ENCODE data around the gene TGM1. TPM values are rescaled to one million over a fixed set of nuclear protein-coding genes. Genes with fewer than 3 reads are reported as not detected.
"Not testable (repeated sequence)": the region's sequence is repeated elsewhere in the genome, so short reads cannot be mapped to it uniquely, and the experiment has no call there.

The TGM1 gene
- total RNA-seq, 1 donor from 2014 or later: 0.64 TPM

DNA sequence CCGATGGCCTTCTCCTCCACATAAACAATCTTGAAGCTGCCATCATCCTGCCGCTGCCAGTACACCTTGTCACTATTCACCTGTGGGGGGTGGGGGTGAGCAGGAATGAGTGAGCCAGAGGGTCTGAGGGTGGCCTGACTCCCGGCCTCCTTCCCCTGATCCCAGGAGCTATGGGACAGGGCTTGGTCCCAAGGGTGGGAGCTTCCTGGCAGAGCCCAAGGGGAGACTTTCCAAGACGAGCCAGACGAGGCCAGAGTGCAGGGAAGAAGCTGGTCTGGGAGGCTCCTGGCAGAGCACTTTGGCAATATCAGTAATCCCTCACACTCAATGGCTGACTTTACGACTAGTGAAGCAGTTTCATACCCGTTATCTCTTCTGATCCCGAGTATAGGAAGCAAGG lies 7.5 kb downstream of the TGM1 start:
- DNase-seq (ENCODE audit: extremely low read depth, low read depth, low spot score): no peak

DNA sequence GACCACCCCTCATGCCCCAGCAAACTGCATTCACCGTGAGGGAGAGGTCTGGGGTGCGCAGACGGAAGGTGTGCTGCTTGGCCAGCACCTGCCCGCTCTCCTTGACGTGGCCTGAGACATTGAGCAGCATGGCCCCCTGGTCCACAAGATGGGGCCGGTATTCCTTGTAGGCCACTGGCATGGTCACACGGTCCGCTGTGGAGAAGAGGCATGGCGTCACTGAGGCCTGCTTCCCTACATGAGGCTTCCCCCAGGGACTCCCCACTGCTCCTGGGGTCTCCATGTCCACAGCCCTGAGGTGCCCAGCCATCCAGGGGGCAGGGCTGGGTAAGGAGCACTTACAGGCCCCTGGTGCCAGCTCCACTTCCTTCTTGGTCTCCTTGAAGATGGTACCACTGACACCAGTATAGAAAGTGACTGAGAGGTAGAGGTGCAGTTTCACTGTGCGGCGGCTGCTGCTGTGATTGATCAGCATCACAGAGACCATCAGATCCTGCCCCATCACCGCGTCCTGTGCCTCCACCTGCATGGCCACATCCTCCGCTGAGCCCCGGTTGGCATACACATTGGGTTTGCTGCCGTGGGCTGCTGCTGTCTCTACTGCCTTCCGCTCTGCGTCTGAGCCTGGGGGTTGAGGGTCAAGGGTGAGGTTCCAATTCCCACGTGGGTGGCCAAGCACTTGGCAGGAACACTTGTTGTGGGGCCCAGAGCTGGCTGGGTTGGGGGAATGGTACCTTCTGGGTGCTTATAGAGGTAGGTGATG lies 8.2 kb downstream of the TGM1 start:
- DNase-seq (ENCODE audit: extremely low read depth, low read depth, low spot score): no peak

DNA sequence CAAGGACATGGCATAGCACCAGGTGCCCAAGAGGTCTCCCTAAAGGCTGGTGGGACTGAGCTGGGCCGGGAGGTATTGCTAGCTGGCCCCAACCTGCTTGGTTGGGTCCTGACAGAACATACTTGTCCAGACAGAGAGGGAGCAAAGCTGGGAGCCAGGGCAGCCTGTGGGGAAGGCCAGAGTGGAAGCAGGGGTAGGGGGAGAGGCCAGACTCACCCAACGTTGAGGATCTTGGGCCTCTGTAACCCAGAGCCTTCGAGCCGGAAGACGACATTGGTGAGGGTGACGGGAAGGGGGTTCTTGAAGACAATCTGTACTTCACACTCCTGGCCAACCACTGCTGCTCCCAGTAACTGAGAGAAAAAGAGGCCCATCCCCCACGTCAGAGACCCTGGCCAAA lies 9.0 kb downstream of the TGM1 start:
- no peak for DNase-seq (ENCODE audit: extremely low read depth, low read depth, low spot score)

DNA sequence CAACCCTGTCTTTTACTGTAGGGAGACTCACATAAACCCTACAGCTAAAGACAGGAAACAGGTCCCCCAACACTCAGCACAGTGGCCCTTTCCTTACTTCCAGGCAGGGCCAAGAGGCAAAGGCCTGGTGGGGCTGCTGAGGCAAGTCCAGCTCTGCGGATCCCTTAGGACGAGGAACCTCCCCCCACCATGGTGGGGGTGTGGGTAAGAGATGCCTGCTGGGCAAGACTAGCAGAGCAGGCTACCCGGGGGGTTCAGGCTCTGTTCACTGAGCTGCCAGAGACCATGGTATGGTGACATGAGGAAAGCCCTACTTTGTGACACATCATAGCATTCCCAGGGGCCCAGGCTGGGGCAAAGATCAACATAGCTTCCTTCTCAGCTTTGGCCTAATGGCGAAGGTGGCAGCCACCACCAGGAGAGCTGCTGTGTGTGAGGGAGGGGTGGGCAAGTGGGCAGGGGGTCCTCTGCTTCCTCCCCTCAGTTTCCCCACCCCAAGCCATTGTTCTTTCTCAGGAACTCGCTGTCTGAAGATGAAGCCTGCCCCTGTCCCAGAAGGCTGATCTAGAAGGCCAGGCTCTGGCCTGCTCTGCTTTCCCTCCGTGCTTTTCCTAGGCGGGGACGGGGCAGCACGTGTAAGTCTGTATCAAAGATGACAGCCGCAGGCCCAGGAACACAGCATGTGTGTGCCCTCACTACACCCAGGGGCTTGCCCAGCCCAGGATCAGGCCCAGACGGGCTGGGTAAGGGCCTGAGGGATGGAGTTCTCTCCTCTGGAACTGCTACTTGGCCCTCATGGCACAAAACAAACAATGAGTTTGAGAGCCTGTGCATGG lies 10.5 kb downstream of the TGM1 start:
- no peak for DNase-seq (ENCODE audit: extremely low read depth, low read depth, low spot score)

DNA sequence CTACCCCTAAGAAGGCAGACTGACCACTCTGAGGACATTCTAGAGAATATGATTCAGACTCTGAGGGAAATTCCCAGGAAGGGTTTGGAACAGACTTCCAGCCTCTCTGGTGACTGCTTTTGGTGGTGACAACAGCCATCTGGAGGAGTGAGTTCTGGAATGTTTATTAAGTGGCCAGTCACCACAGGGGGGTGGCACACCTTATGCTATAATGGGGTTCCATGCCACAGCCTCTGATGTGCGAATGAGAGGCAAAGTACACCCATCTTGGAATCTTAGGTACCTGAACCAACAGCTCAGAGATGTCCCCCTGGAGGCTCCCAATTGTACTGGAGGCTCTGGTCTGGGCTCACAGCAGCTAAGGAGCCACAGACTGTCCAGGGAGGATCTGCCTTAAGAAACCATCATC lies 11.1 kb downstream of the TGM1 start:
- DNase-seq (ENCODE audit: extremely low read depth, low read depth, low spot score): no peak

DNA sequence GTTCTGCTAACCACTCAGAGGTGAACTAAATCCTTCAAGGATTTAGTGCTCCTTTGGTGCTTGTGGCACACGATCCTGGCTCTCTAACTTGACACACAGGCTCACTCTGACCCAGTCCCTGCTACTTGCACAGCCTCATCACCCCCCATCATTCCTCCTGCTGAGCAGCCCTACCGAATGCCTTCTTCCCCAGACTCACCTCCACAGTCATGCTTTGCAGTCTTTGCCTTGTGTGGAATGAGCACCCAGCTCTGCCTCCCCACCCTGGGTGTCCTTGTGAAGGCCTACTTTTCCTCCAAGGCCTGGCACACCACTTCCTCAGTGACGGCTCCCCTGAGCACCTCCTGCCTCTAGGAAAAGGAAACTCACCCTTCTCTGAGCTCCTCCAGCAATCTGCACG lies 12.6 kb downstream of the TGM1 start:
- no peak for DNase-seq (ENCODE audit: extremely low read depth, low read depth, low spot score)

DNA sequence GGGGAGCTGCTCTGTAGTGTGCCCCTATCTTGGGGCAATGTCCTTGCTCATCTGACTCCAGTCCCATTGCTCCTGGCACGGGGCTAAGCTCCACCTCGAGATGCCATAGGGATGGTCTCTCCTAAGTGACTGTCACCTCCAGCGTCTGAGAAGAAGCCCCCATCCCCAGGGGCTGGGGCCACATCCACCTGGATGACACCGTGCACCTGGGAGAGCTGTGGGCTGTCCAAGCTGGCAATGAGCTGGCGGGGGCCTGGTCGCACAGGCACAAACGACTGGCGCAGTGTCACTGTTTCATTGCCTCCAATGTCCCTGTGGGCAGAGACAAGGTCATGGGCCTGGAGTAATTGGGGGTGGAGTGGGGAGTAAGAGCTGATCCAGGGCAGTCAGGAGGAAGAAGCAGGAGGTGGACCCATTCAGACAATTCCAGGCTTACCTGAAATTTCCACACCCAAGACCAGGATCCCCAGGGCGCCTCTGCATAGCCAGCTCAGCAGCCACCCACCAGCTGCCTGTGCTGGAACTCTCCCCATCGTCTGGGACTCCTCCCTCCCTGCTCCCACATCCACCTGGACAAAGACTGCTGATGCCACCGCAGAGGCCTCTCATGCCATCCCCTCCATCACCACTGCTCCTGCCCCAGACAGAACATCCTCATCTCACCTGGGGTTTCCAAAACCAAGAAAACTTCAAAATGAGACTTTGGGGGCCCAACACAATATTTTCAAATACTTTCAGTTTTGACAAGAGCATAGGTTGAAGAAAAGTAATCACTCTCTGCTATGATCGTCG lies 13.6 kb downstream of the TGM1 start:
- no peak for DNase-seq (ENCODE audit: extremely low read depth, low read depth, low spot score)

DNA sequence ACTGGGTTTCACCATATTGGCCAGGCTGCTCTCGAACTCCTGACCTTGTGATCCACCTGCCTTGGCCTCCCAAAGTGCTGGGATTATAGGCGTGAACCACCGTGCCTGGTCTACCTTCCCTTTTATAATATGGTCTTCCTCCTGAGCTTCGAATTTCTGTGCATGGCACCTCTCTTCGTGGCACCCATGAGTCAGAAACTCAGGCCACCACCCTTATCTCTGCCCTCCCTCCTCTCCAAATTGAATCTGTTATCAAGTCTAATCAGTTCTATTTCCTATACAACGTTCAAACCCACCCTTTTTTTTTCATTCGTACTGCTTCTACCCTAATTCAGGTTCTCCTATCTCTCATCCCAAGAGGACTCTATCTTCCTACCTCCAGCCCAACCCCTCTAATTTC lies 15.6 kb downstream of the TGM1 start:
- DNase-seq (ENCODE audit: extremely low read depth, low read depth, low spot score): no peak

DNA sequence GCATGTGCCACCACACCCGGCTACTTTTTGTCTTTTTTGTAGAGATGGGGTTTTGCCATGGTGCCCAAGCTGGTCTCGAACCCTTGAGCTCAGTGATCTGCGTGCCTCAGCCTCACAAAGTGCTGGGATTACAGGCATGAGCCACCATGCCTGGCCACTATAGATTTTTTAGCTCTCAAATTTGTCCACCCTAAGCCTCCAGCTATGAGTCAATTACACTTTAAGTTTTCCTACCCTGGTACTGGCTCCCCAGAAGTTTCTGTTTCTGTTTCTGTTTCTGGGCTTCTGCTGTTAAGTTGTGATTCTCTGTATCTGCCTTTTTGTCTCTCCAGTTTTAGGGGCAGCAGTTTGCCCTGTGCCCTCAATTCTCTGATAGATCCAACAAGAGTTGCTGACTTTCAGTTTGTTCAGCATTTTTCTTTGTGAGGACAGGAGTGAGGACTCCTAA lies 16.2 kb downstream of the TGM1 start:
- no peak for DNase-seq (ENCODE audit: extremely low read depth, low read depth, low spot score)

DNA sequence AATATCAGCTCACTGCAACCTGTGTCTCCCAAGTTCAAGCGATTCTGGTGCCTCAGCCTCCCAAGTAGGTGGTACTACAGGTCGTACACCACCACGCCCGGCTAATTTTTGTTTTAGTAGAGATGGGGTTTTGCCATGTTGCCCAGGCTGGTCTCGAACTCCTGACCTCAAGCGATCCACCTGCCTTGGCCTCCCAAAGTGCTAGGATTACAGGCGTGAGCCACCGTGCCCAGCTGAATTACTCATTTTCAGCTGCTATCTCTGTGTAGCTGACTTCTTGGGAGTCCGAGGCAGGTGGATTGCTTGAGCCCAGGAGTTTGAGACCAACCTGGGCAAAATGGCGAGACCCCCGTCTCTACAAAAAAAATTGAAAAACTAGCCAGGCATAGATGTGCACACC lies 17.6 kb downstream of the TGM1 start:
- not testable (repeated sequence) for DNase-seq (ENCODE audit: extremely low read depth, low read depth, low spot score)

DNA sequence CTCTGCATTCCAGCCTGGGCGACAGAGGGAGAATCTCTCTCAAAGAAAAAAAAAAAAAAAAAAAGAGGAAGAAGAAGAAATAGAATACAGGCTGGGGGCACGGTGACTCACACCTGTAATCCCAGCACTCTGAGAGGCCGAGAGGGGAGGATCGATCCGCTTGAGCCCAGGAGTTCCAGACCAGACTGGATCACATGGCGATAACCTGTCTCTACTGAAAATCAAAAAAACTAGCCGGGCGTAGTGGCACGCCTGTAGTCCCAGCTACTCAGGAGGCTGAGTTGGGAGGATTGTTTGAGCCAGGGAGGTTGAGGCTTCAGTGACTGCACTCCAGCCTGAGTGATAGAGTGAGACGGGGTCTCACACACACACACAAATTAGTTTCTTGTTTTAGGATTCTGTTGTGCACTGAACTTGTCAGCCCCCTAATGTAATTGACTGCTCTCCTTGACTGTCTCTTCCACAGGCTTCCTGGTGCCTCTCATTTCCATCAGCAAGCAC lies 19.6 kb downstream of the TGM1 start:
- DNase-seq (ENCODE audit: extremely low read depth, low read depth, low spot score): no peak

DNA sequence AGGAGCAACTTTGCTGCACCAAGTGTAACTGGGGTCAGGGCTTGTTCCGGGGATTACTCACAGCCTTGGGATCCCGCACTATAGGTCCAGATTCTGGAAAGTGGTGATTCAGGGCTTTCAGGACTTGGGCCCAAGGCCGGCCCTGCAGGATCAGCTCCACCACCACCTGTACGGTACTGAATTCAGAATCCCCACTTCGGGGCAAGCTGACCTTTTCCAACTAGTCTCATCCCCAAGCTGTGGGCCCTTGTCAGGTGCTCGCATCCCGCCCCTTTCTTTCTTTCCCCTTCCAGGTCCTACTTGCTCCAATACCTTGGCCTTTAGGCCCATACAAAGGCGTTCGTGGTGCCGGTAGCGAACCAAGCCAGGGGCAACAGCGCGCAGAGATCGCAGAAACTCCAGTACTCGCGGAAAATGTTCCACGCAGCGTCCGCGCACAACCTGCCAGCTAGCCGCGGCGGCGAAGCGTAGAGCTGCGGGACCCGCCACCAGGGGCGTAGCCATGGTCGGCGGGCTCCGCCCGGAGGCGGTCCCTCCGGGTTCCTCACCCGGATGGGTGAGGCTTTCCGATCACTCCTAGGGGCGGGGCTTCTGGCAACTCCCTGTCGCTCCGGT lies 21.0 kb downstream of the TGM1 start:
- DNase-seq (ENCODE audit: extremely low read depth, low read depth, low spot score): no peak

DNA sequence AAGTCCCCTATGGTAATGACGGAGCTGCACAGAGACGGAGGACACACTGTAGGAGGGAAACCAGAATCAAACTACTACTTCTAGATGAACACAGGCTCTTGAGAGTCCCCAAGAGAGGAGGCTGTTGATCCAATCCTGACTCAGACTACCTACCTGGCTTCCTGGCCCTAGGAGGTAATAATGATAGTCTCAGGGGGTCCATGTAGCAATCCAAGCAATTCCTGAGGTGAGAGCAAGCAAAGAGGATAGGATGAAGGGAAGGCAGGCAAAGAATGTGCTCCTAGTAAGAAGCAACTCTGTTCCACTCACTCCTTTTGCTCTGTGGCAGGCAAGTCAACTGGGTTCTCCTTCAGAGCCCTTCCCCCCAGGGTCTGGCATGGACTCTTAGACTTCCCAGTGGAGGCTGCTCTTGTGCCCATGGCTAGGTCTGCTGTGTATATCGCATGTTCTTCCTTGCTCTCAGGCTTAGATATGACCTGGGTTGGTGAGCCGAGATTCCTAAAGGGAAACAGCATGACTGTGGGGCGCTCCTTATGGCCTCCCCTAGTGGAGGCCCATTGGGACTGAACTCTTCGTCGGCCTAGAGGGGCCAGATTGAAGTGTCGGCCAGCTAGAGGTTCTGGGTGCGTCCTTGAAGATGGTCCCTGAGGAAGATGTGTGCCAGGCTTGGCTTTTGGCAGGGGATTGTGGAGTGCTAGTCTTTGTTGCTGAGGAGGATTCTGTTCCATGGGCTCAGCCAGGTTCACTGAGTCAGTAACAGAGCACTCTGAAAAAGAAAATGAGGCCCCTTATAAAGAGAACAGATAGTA lies 22.7 kb downstream of the TGM1 start:
- DNase-seq (ENCODE audit: extremely low read depth, low read depth, low spot score): no peak

DNA sequence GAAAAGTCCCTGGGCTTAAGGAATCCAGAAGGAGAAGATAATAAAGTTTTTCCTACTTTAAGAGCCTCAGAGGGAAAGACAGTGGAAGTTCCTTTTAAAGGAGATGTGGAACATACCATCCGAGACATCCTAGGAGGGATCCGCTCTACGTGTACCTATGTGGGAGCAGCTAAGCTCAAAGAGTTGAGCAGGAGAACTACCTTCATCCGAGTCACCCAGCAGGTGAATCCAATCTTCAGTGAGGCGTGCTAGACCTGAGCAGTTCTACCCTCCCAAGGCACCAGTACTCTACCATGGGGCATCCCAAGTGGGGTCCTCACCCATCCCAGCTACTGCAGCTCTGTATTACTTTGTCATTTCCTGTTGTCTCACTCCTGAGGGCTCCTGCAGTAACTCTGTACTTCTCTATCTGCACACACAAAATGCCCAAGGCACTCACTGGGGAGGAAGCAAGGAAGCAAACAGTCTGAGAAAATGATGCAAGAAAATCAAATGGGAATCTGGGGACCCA lies 24.4 kb downstream of the TGM1 start:
- DNase-seq (ENCODE audit: extremely low read depth, low read depth, low spot score): no peak

DNA sequence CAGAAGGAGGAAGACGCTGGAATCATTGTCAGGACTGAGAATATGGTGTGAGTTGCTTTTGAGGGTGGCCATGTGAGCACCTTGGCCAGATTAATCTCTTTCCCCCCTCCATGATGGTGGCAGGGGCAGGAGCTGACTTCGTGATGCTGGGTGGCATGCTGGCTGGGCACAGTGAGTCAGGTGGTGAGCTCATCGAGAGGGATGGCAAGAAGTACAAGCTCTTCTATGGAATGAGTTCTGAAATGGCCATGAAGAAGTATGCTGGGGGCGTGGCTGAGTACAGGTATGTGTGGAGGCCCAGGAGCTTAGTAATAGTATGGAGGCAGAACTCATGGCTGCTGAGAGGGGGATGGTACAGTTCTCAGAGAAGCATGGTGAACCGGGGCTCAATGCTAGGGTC lies 24.9 kb downstream of the TGM1 start:
- DNase-seq (ENCODE audit: extremely low read depth, low read depth, low spot score): no peak

DNA sequence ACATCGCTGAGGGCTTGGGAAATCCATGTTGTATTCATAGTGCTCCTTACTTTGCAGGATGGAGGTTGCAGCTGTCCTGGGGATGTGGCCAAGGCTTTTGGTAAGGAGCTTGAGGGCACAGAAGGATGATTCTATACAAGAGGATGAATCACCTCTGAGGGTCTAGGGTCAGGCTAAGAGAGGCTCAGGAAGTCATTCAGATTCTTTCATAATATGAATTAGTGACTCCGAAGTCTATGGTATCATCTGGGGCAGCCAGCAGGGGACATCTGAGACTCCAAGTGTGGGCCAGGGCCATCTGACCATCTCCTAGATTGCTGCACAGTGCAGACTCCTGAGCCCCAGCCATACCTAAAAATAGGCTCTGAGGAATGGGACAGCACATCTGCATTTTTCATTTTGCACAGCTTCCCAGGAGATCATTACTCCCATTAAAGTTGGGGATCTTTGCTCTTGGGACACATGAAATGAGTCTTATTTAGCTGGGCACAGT lies 25.5 kb downstream of the TGM1 start:
- DNase-seq (ENCODE audit: extremely low read depth, low read depth, low spot score): no peak

DNA sequence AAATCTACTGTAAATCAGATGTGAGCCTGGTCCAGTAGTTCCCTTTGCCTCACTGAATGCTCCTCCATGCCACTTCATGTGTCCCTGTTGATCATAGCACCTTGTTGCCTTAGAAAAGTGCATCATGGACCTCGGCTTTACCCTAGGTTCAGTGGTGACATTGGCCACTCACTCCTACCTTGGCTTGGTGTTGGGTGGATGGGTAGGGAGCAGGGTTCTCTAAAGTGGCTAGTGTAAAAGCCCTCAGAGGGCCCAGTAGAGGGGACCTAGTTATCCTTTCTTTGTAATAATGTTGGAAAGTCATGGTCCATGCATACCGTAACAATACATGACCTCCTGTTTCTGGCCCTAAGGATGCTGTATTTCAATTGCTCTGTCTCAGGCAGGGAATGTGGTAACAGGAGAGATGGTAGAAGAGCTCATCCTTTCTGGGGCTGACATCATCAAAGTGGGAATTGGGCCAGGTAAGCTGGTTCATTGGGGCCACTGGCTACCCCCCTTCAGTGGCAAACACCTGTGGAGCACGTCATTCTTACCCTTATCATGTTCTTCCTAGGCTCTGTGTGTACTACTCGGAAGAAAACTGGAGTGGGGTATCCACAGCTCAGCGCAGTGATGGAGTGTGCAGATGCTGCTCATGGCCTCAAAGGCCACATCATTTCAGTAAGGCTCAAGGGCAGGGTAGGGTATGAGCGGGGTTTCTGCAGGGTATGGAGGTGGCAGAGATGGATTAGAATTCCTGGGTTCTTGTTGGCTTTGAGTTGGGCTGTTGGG lies 26.1 kb downstream of the TGM1 start:
- no peak for DNase-seq (ENCODE audit: extremely low read depth, low read depth, low spot score)

DNA sequence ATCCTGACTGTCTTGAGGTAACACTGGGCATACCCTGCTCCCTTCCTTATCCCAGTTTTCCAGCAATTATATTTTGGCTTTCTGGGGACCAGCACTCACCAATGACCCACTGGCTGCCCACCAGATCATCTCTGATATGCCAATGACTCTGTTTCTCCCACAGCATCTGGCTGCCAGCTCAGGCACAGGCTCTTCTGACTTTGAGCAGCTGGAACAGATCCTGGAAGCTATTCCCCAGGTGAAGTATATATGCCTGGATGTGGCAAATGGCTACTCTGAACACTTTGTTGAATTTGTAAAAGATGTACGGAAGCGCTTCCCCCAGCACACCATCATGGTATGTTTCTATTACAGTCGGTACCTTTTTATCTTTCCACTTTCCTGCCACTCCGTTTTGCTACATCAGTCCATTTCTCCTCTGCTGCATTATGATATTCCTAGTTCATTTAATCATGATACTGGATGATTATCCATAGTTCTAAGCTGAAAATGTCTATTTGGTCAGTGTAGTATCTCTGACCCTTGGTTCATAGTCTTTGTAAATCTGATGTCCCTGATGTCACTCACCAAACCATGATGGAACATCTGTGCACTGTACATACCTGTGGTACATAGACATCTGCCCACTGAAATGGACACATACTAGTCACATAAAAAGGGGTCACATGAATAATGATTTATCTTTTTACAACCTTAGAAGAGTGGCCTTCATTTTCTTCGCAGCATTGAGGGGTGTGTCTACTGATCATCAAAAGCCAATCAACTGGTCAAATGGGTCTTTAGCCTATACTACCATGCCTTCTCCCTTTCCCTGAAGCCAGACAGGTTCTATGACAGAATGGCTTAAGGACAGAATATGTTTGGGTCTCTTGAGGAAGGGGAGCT lies 26.9 kb downstream of the TGM1 start:
- no peak for DNase-seq (ENCODE audit: extremely low read depth, low read depth, low spot score)

Measured in glomerular endothelial cell (primary cell).